ENCODE measurements around the gene DCC. TPM values are rescaled to one million over a fixed set of nuclear protein-coding genes. Genes with fewer than 3 reads are reported as not detected.
A peak's percentile ranks its signal among the peaks of the same experiment; 100 is the strongest.

DCC gene
- total RNA-seq, 6 donors from 2014 or later = 0.33 to 3.5 (median 1.0) TPM

- no peak overlapping the region for H3K27ac ChIP-seq
- H3K9me3 ChIP-seq = no peaks in the 10 kb centered on the region
- no peaks in the 10 kb centered on the region for H3K4me1 ChIP-seq
- H3K36me3 ChIP-seq = no peaks in the 10 kb centered on the region
- DNase-seq (no peak), ATAC-seq (ENCODE audit: low FRiP score in 2 of 2) (no peak)
- H3K27me3 ChIP-seq = no peaks in the 10 kb centered on the region
- TF ChIP-seq POLR2A (IDR thresholded peaks at IDR 0.05) (no peak), CTCF (IDR thresholded peaks at IDR 0.05) (no peak), EP300 (IDR thresholded peaks at IDR 0.05) (no peak), POLR2AphosphoS5 (IDR thresholded peaks at IDR 0.05) (no peak)
- H3K4me3 ChIP-seq = no peak overlapping the region
- WGBS, 2 donors = 84 to 91% methylated on average over 2 of the region's 2 CpGs
Measured at GRCh38 chr18:53556450-53556849, 1216.5 kb downstream of the DCC start.

GRCh38 chr18:53560546-53560945 is 1220.5 kb downstream of the DCC start:
- WGBS, 2 donors = 78 to 87% methylated on average over 2 of the region's 2 CpGs
- no peak overlapping the region for H3K4me3 ChIP-seq
- H3K36me3 ChIP-seq = no peaks in the 10 kb centered on the region
- no peak for DNase-seq
- TF ChIP-seq POLR2AphosphoS5 (IDR thresholded peaks at IDR 0.05) (no peak), POLR2A (IDR thresholded peaks at IDR 0.05) (no peak), EP300 (IDR thresholded peaks at IDR 0.05) (no peak), CTCF (IDR thresholded peaks at IDR 0.05) (no peak)
- no peaks in the 10 kb centered on the region for H3K27me3 ChIP-seq
- no peaks in the 10 kb centered on the region for H3K9me3 ChIP-seq
- H3K27ac ChIP-seq = no peak overlapping the region
- ATAC-seq (ENCODE audit: low FRiP score in 2 of 2) = no peak
- H3K4me1 ChIP-seq = no peaks in the 10 kb centered on the region

GRCh38 chr18:53566626-53567025 is 1226.6 kb downstream of the DCC start:
- 89 to 93% methylated on average over 2 of the region's 2 CpGs for WGBS, 2 donors

GRCh38 chr18:53567929-53568574 is 1228.1 kb downstream of the DCC start:
- 46 to 56% methylated on average over 12 of the region's 12 CpGs for WGBS, 2 donors
- no peak for DNase-seq
- TF ChIP-seq CTCF (IDR thresholded peaks at IDR 0.05) (peak in 5 of 6 experiments; percentile 37 to 57 (median 54)), POLR2AphosphoS5 (IDR thresholded peaks at IDR 0.05) (no peak), EP300 (IDR thresholded peaks at IDR 0.05) (no peak), POLR2A (IDR thresholded peaks at IDR 0.05) (no peak)
- no peak overlapping the region for H3K27ac ChIP-seq
- H3K4me1 ChIP-seq = no peaks in the 10 kb centered on the region
- no peaks in the 10 kb centered on the region for H3K27me3 ChIP-seq
- no peak overlapping the region for H3K4me3 ChIP-seq
- no peaks in the 10 kb centered on the region for H3K36me3 ChIP-seq
- H3K9me3 ChIP-seq = no peaks in the 10 kb centered on the region
- ATAC-seq (ENCODE audit: low FRiP score in 2 of 2) = peak in 1 of 2 donors; percentile 34

More at GRCh38 chr18:53566626-53567025, 1226.6 kb downstream of the DCC start:
- TF ChIP-seq EP300 (IDR thresholded peaks at IDR 0.05) = no peak
- no peak for TF ChIP-seq CTCF (IDR thresholded peaks at IDR 0.05)
- no peak for TF ChIP-seq POLR2AphosphoS5 (IDR thresholded peaks at IDR 0.05)
- TF ChIP-seq POLR2A (IDR thresholded peaks at IDR 0.05) = no peak
- Histone ChIP-seq H3K27ac (no peak overlapping the region), H3K4me3 (no peak overlapping the region), H3K4me1 (no peaks in the 10 kb centered on the region), H3K27me3 (no peaks in the 10 kb centered on the region), H3K36me3 (no peaks in the 10 kb centered on the region), H3K9me3 (no peaks in the 10 kb centered on the region)
- no peak for DNase-seq
- ATAC-seq (ENCODE audit: low FRiP score in 2 of 2) = no peak

Small RNAs within 50 kb of the gene (small RNA-seq; reads per million reads assigned to genes)
- gene AC011155.1 = 0 reads per million in 4 donors
- gene MIR4528 = 0.07 to 0.44 (median 0.31) reads per million in 4 donors

Measured in upper lobe of left lung (tissue), 6 donors.